HepG2 (cell line): ENCODE results near the gene PRMT2. TPM values are rescaled to one million over a fixed set of nuclear protein-coding genes. Genes with fewer than 3 reads are reported as not detected.

Experiments
- ATF6 ChIP-seq: sonication (generic); formaldehyde crosslinking; conservative IDR thresholded peaks from 2 replicates; pipeline ENCODE4 v1.4.0; 2020; ENCODE audit warnings: missing genetic modification reagents
- EP300 ChIP-seq, 3 experiments: sonication (generic) in 1 of 3; formaldehyde crosslinking in 1 of 3; IDR thresholded peaks; 2 replicates each; pipeline versions ENCODE4 v1.5.1 to v1.6.1; 2011 to 2020; ENCODE audit warnings: low read depth in 2 of 3, low read length in 2 of 3, borderline replicate concordance in 1 of 3, improper control_type of control experiment in 1 of 3, mild to moderate bottlenecking in 1 of 3, missing genetic modification reagents in 1 of 3, moderate library complexity in 1 of 3
- FIP1L1 ChIP-seq: fragments of 200-400 bp; formaldehyde crosslinking; IDR thresholded peaks from 2 replicates; pipeline ENCODE4 v1.6.1; 2018; ENCODE audit warnings: low read depth, mild to moderate bottlenecking, low read length, moderate library complexity, borderline replicate concordance; ENCODE audit not compliant: insufficient read depth
- FUBP1 ChIP-seq: sonication (generic); formaldehyde crosslinking; IDR thresholded peaks from 2 replicates; pipeline ENCODE4 v1.5.1; 2020; ENCODE audit warnings: missing genetic modification reagents, mild to moderate bottlenecking, borderline replicate concordance
- GTF3A ChIP-seq: sonication (generic); formaldehyde crosslinking; conservative IDR thresholded peaks from 2 replicates; pipeline ENCODE4 v1.4.0; 2020; ENCODE audit warnings: mild to moderate bottlenecking, missing genetic modification reagents
- KDM1A ChIP-seq: IDR thresholded peaks from 2 replicates; pipeline ENCODE4 v1.6.1; 2016; ENCODE audit warnings: missing compliant biosample characterization
- RAD21 ChIP-seq: fragments of 450-650 bp; formaldehyde crosslinking; IDR thresholded peaks from 2 replicates; pipeline ENCODE4 v1.5.0; 2020; ENCODE audit warnings: mild to moderate bottlenecking
- SAFB2 ChIP-seq: sonication (generic); formaldehyde crosslinking; IDR thresholded peaks from 2 replicates; pipeline ENCODE4 v1.5.1; 2020; ENCODE audit warnings: missing genetic modification reagents, low read depth, mild to moderate bottlenecking, borderline replicate concordance
- SNRNP70 ChIP-seq: fragments of 200-400 bp; formaldehyde crosslinking; IDR thresholded peaks from 2 replicates; pipeline ENCODE4 v1.6.1; 2017; ENCODE audit warnings: mild to moderate bottlenecking, low read depth, low read length, moderate library complexity
- TAF15 ChIP-seq: fragments of 200-400 bp; formaldehyde crosslinking; IDR thresholded peaks from one replicate; pipeline ENCODE4 v1.6.1; 2018; ENCODE audit warnings: mild to moderate bottlenecking, low read depth, low read length; ENCODE audit not compliant: poor library complexity, severe bottlenecking
- TBX2 ChIP-seq: sonication (generic); formaldehyde crosslinking; IDR thresholded peaks from 2 replicates; pipeline ENCODE4 v1.5.0; 2020; ENCODE audit warnings: missing genetic modification reagents, mild to moderate bottlenecking, borderline replicate concordance
- ZBTB7B ChIP-seq: sonication (generic); formaldehyde crosslinking; IDR thresholded peaks from 2 replicates; pipeline ENCODE4 v1.4.0; 2020; ENCODE audit warnings: missing genetic modification reagents
- ZNF124 ChIP-seq: sonication (generic); formaldehyde crosslinking; IDR thresholded peaks from 2 replicates; pipeline ENCODE4 v1.4.0; 2020; ENCODE audit warnings: missing genetic modification reagents
- ZNF234 ChIP-seq: sonication (generic); formaldehyde crosslinking; conservative IDR thresholded peaks from 2 replicates; pipeline ENCODE4 v1.5.1; 2020; ENCODE audit warnings: mild to moderate bottlenecking, missing genetic modification reagents
- ZNF691 ChIP-seq: sonication (generic); formaldehyde crosslinking; IDR thresholded peaks from 2 replicates; pipeline ENCODE4 v1.4.0; 2020; ENCODE audit warnings: missing genetic modification reagents, low read depth, mild to moderate bottlenecking, borderline replicate concordance
- ZNF776 ChIP-seq: sonication (generic); formaldehyde crosslinking; IDR thresholded peaks from 2 replicates; pipeline ENCODE4 v1.4.0; 2020; ENCODE audit warnings: mild to moderate bottlenecking, missing genetic modification reagents
- polyA plus RNA-seq, 8 experiments: library from polyadenylated mRNA; depleted of rRNA in 3 of 8; stranded (reverse) in 7 of 8; unstranded in 1 of 8; fragments of >200 nt; fragmentation: Illumina TruSeq in 4 of 8; extraction: Trizol in 4 of 8; gene quantifications; 2 replicates each; pipeline versions ENCODE4 v1.2.1 to v1.2.3, GENCODE V29; 2011 to 2016; ENCODE audit warnings: low read depth in 4 of 8, missing spikeins in 1 of 8, mixed read lengths in 1 of 8; ENCODE audit not compliant: insufficient read depth in 1 of 8
- total RNA-seq, 5 experiments: library from RNA; depleted of rRNA; stranded (reverse); fragments of >200 nt; fragmentation: Illumina TruSeq; extraction: Trizol; gene quantifications; 2 replicates each; pipeline ENCODE4 v1.2.3, GENCODE V29; 2016; ENCODE audit warnings: low read depth in 1 of 5
- TF ChIP-seq, protein P1 (sequence below): sonication (generic); formaldehyde crosslinking; IDR thresholded peaks from 2 replicates; pipeline ENCODE4 v1.5.0; 2020; ENCODE audit warnings: mild to moderate bottlenecking, missing genetic modification reagents
- TF ChIP-seq, protein P2 (sequence below): sonication (generic); formaldehyde crosslinking; IDR thresholded peaks from 2 replicates; pipeline ENCODE4 v1.4.0; 2020; ENCODE audit warnings: missing genetic modification reagents, borderline replicate concordance

PRMT2 gene
- total and polyA plus RNA-seq, 2 of the 13 experiments (the other 11 are each of a cell fraction or from before 2014, with no cell fraction given), result 54.4 to 78.8 TPM

- TF ChIP-seq ATF6 (CRISPR knock-in tag) (no peak), RAD21 (CRISPR knock-in tag) (no peak; the same call in none of the 2 replicates), KDM1A (CRISPR knock-in tag) (no peak), GTF3A (CRISPR knock-in tag) (peak; percentile 68; the same call in 1 of the 2 replicates), FIP1L1 (no peak), SAFB2 (CRISPR knock-in tag) (peak; percentile 97; the same call in 1 of the 2 replicates), ZNF776 (CRISPR knock-in tag) (peak; percentile 96), ZBTB7B (CRISPR knock-in tag) (no peak), ZNF234 (0 out of 2 replicates have a peak, but pooled peaks have one; percentile 39), FUBP1 (CRISPR knock-in tag) (peak; percentile 58; the same call in 1 of the 2 replicates), TBX2 (CRISPR knock-in tag) (peak; percentile 83), TAF15 (peak; percentile 49), ZNF691 (CRISPR knock-in tag) (peak; percentile 86; the same call in 1 of the 2 replicates), SNRNP70 (no peak), ZNF124 (CRISPR knock-in tag) (0 out of 2 replicates have a peak, but pooled peaks have one; percentile 40), EP300 (IDR thresholded peaks at IDR 0.05; ENCODE audit: low read depth in 2 of 2, low read length in 2 of 2) (no peak), EP300 (CRISPR knock-in tag; IDR thresholded peaks at IDR 0.05; ENCODE audit: borderline replicate concordance) (0 out of 2 replicates have a peak, but pooled peaks have one; percentile 4)
- TF ChIP-seq, protein P1, sequence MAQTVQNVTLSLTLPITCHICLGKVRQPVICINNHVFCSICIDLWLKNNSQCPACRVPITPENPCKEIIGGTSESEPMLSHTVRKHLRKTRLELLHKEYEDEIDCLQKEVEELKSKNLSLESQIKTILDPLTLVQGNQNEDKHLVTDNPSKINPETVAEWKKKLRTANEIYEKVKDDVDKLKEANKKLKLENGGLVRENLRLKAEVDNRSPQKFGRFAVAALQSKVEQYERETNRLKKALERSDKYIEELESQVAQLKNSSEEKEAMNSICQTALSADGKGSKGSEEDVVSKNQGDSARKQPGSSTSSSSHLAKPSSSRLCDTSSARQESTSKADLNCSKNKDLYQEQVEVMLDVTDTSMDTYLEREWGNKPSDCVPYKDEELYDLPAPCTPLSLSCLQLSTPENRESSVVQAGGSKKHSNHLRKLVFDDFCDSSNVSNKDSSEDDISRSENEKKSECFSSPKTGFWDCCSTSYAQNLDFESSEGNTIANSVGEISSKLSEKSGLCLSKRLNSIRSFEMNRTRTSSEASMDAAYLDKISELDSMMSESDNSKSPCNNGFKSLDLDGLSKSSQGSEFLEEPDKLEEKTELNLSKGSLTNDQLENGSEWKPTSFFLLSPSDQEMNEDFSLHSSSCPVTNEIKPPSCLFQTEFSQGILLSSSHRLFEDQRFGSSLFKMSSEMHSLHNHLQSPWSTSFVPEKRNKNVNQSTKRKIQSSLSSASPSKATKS (CRISPR knock-in tag), result no peak
- TF ChIP-seq, protein P2, sequence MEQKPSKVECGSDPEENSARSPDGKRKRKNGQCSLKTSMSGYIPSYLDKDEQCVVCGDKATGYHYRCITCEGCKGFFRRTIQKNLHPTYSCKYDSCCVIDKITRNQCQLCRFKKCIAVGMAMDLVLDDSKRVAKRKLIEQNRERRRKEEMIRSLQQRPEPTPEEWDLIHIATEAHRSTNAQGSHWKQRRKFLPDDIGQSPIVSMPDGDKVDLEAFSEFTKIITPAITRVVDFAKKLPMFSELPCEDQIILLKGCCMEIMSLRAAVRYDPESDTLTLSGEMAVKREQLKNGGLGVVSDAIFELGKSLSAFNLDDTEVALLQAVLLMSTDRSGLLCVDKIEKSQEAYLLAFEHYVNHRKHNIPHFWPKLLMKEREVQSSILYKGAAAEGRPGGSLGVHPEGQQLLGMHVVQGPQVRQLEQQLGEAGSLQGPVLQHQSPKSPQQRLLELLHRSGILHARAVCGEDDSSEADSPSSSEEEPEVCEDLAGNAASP (CRISPR knock-in tag), result peak; percentile 69; the same call in 1 of the 2 replicates
These were observed at the start of gene PRMT2 (continued) for GRCh38 chr21:46635324-46636180.
